GM13977 (cell line): ENCODE data around the gene TFDP1.

Experiments used
- DNase-seq: peaks from one replicate; pipeline ENCODE4 v3.0.0; 2012; ENCODE audit warnings: low spot score
- in situ Hi-C: fragments of 300-500 bp; cut with MboI; formaldehyde crosslinking; loops from one replicate; pipeline ENCODE4 v1.12.0; 2022; ENCODE audit warnings: low sequenced_read_pairs, low pct_unique_long_range_greater_than_20kb, mixed read lengths, inconsistent platforms; ENCODE audit not compliant: unreplicated experiment
- TF ChIP-seq, protein P1 (sequence below): IDR thresholded peaks from 2 replicates; pipeline ENCODE4 v1.5.1; 2012; ENCODE audit warnings: mild to moderate bottlenecking, control low read depth; ENCODE audit not compliant: insufficient read depth; ENCODE audit errors: extremely low read depth, missing control alignments

The TFDP1 gene

DNA sequence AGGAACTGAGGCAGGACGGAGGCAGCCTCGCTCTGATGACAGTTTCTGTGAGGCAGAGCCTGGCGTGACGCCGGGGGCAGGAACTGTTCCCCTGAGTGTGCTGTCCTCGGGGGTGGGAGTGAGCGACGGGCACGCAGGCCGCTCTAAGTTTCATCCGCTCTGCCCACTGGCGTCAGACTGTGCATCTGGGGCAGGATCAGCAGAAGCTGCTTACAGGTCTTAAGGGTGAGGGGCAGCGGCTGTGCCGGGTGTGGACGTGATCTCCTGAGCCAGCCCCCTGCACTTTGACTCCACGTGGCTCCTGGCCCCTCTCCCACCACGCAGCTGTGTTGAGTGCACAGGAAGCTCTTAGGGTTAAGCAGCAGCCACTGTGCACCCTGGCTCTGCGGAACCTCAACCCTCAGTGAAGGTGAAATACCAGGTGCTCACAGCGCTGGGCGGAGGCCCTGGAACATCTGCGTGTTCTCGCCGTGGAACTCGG lies 84.0 kb downstream of the TFDP1 start:
- no peak for DNase-seq
- TF ChIP-seq, protein P1, sequence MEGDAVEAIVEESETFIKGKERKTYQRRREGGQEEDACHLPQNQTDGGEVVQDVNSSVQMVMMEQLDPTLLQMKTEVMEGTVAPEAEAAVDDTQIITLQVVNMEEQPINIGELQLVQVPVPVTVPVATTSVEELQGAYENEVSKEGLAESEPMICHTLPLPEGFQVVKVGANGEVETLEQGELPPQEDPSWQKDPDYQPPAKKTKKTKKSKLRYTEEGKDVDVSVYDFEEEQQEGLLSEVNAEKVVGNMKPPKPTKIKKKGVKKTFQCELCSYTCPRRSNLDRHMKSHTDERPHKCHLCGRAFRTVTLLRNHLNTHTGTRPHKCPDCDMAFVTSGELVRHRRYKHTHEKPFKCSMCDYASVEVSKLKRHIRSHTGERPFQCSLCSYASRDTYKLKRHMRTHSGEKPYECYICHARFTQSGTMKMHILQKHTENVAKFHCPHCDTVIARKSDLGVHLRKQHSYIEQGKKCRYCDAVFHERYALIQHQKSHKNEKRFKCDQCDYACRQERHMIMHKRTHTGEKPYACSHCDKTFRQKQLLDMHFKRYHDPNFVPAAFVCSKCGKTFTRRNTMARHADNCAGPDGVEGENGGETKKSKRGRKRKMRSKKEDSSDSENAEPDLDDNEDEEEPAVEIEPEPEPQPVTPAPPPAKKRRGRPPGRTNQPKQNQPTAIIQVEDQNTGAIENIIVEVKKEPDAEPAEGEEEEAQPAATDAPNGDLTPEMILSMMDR: no peak
- in situ Hi-C loops: no loop called here

DNA sequence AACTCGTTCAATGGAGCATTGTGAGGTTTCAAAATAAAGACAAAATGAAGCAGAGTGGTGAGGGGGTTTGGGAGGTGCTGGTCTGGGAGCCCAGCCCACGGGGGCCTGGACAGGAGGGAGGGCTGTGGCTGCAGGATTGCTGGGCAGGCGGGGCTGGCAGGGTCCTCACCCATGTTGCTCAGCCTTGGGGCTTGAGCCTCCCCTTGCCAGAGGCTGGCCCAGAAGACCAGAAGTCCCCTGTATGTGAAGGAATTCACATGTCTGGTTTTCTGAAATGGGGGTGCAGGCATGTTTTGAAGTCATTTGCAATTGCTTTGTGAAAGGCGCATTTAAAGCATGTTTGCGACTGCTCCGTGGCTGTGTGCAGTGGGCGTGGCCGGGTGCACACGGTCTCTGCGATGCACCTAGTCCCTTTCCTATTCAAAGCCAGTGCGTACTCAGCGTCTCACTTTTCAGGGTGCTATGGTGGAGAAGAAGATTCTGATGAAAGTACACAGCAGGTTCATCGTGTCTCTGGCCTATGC lies 84.7 kb downstream of the TFDP1 start:
- in situ Hi-C loops: no loop called here
- TF ChIP-seq, protein P1: no peak
- no peak for DNase-seq

DNA sequence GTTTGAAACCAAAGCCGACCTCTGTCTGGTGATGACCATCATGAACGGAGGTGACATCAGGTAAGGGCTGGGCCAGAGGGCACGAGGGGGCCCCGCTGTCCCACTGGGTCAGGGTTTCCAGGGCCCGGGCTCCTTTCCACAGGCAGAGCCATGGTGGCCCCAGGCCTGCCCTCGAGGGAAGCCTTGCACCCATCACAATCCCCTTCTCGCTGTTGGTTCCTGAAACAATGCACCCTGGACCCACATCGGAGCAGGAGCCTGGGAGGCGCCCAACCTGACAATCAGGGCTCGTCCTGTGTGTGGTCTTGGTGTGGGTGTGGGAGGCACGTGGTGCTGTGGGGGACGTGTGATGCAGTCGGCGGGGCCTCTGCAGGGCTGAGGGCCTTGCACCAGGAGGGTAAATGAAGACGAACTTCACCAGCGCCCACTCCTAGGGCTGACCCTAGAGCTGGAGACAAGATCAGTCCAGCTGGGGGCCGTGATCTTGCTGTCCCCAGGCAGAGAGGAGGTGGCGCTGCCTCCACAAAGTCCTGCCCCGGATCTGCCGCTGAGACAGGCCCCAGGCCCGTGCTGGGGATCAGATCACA lies 85.3 kb downstream of the TFDP1 start:
- in situ Hi-C loops: no loop called here
- DNase-seq: no peak

DNA sequence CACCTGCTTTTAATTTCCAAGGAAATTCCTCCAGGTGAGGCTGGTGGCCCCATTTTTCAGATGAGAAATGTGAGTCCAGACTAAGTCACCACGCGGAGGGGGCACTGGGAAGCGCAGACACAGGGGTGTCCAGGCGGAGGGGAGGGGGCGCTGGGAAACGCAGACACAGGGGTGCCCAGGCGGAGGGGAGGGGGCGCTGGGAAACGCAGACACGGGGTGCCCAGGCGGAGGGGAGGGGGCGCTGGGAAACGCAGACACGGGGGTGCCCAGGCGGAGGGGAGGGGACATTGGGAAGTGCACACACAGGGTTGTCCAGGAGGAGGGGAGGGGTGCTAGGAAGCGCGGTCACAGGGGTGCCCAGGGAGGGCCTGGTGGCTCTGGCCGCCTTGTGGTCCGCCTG lies 86.0 kb downstream of the TFDP1 start:
- in situ Hi-C loops: no loop called here
- TF ChIP-seq, protein P1: no peak
- DNase-seq: no peak

More for the DNA sequence above, 85.3 kb downstream of the TFDP1 start:
- TF ChIP-seq, protein P1: no peak

DNA sequence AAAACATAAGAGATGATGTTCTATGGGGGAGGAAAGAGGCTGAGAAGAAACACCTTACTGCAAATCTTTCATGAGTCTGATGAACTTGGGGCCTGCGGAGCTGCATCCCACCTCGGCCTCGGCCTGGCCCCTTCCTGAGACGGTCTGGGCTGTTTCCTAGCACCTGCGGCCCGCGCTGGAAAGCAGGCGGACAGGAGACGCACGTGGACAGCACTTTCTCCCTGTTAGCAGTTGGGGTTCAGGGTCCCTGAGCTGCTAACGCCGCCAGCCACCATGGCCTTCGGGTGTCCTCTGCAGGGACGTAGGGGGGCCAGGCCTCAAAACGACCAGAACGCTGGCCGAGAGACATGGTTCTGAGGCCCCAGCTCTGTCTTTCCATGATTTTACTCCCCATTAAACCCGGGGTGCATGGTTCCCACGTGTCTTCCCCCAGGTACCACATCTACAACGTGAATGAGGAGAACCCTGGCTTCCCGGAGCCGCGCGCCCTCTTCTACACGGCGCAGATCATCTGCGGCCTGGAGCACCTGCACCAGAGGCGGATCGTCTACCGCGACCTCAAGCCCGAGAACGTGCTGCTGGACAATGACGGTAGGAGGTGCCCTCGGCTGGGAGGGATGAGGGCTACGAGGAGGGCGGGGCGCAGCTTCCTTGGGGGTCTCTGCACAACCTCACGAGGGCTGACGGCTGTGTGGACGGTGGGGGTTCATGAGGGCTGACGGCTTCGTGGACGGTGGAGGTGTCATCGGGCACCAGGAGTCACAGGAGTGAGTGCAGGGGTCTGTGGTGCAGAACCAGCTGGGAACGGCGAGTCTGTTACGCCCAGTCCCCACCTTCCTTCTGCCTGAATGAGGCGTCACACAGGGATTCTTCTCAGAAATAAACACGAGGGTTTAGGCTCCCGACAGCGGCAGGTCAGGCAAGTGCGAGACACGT lies 86.8 kb downstream of the TFDP1 start:
- no peak for DNase-seq
- TF ChIP-seq, protein P1: no peak
- in situ Hi-C loops: no loop called here

DNA sequence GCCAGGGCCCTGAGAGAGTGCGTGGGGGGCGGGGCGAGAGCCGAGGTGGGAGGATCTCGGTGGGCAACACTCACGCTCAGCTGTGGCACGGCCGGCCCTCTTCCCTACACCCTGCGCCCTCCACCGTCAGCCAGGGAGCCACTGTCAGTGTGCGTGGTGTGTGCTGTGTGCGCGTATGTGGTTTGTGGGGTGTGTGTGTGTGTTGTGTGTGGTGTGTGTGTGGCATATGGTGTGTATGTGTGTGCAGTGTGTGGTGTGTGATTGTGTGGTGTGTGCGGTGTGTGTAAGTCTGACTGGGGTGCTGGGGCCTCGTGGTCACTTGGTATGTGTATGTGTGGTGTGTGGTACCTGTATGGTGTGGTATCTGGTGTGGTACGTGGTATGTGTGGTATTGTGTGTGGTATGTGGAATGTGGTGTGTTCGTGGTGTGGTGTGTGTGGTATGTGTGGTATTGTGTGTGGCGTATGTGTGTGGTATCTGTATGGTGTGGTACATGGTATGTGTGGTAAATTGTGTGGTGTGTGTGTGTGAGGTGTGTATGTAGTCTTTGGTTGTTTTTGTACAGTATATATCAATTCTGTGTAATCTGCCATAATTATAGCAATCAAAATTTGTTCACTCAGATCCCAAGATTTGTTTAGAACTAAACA lies 87.6 kb downstream of the TFDP1 start:
- TF ChIP-seq, protein P1: no peak
- in situ Hi-C loops: no loop called here
- no peak for DNase-seq
